ENCODE measurements around the gene EEF1AKMT2. TPM values are rescaled to one million over a fixed set of nuclear protein-coding genes. Genes with fewer than 3 reads are reported as not detected.
"Not testable (repeated sequence)": the region's sequence is repeated elsewhere in the genome, so short reads cannot be mapped to it uniquely, and the experiment has no call there.

Gene EEF1AKMT2
- total RNA-seq, 1 donor from 2014 or later, result 21.4 TPM

GRCh38 chr10:124756156-124756903 is 35.4 kb downstream of the EEF1AKMT2 start:
- intact Hi-C loops (cut with micrococcal nuclease), result no loop called here

- intact Hi-C loops (cut with micrococcal nuclease), result no loop called here
These were observed 36.1 kb downstream of the EEF1AKMT2 start for GRCh38 chr10:124755581-124755980.

- intact Hi-C loops (cut with micrococcal nuclease), result no loop called here
These were observed 37.5 kb downstream of the EEF1AKMT2 start for GRCh38 chr10:124754227-124754626.

- intact Hi-C loops (cut with micrococcal nuclease), result no loop called here
These were observed 42.6 kb downstream of the EEF1AKMT2 start for GRCh38 chr10:124748953-124749645.

GRCh38 chr10:124748166-124748565 is 43.5 kb downstream of the EEF1AKMT2 start:
- intact Hi-C loops (cut with micrococcal nuclease), result no loop called here

- intact Hi-C loops (cut with micrococcal nuclease), result no loop called here
These were observed 43.9 kb downstream of the EEF1AKMT2 start for GRCh38 chr10:124747745-124748144.

GRCh38 chr10:124746992-124747391 is 44.7 kb downstream of the EEF1AKMT2 start:
- intact Hi-C loops (cut with micrococcal nuclease), result no loop called here

GRCh38 chr10:124746447-124746846 is 45.2 kb downstream of the EEF1AKMT2 start:
- intact Hi-C loops (cut with micrococcal nuclease), result not testable (repeated sequence)

- intact Hi-C loops (cut with micrococcal nuclease), result loop anchor here (1.0 kb wide), 2 partner anchors 205 to 215 kb away; no protein-coding TSS in a partner anchor
These were observed 46.0 kb downstream of the EEF1AKMT2 start for GRCh38 chr10:124745673-124746072.

- intact Hi-C loops (cut with micrococcal nuclease), result loop anchor here (1.0 kb wide), 2 partner anchors 205 to 215 kb away; no protein-coding TSS in a partner anchor
These were observed 46.4 kb downstream of the EEF1AKMT2 start for GRCh38 chr10:124745252-124745651.

GRCh38 chr10:124744102-124745050 is 47.3 kb downstream of the EEF1AKMT2 start, which contains the start of gene FAM53B:
TSS of gene FAM53B (minus strand) at chr10:124744378. CDS start at chr10:124706713, 37,665 bp downstream.
- intact Hi-C loops (cut with micrococcal nuclease), result loop anchor here (1.0 to 5.0 kb wide), 7 partner anchors 48 to 282 kb away; partner anchors contain the start of genes ABRAXAS2 and LHPP

GRCh38 chr10:124743191-124744101 is 48.2 kb downstream of the EEF1AKMT2 start:
- intact Hi-C loops (cut with micrococcal nuclease), result loop anchor here (1.0 to 5.0 kb wide), 5 partner anchors 49 to 281 kb away; partner anchors contain the start of genes ABRAXAS2 and LHPP

GRCh38 chr10:124742413-124743190 is 49.1 kb downstream of the EEF1AKMT2 start:
- intact Hi-C loops (cut with micrococcal nuclease), result loop anchor here (5.0 kb wide), 2 partner anchors 130 to 280 kb away; partner anchors contain the start of gene LHPP

GRCh38 chr10:124741922-124742412 is 49.7 kb downstream of the EEF1AKMT2 start:
- intact Hi-C loops (cut with micrococcal nuclease), result loop anchor here (1.0 to 5.0 kb wide), 9 partner anchors 23 to 280 kb away; partner anchors contain the start of gene LHPP

GRCh38 chr10:124741281-124741921 is 50.3 kb downstream of the EEF1AKMT2 start:
- intact Hi-C loops (cut with micrococcal nuclease), result loop anchor here (1.0 to 5.0 kb wide), 9 partner anchors 22 to 279 kb away; partner anchors contain the start of gene LHPP

GRCh38 chr10:124740369-124741280 is 51.1 kb downstream of the EEF1AKMT2 start:
- intact Hi-C loops (cut with micrococcal nuclease), result loop anchor here (1.0 to 5.0 kb wide), 9 partner anchors 21 to 278 kb away; partner anchors contain the start of gene LHPP

GRCh38 chr10:124739986-124740368 is 51.7 kb downstream of the EEF1AKMT2 start:
- intact Hi-C loops (cut with micrococcal nuclease), result loop anchor here (2.0 to 5.0 kb wide), 3 partner anchors 91 to 278 kb away; partner anchors contain the start of gene LHPP

Data from T-helper 2 cell treated with Interferon-gamma antibody and Interleukin-4, amounts not matched to agents 100 ng/mL and 5 ng/mL, for 36 hours (primary cell).